Middle frontal gyrus (tissue), 1 donor: ENCODE data around the gene THAP3.

Experiments
- DNase-seq: peaks from one replicate; pipeline ENCODE4 v3.0.0-alpha.2; 2015; ENCODE audit warnings: low spot score; ENCODE audit errors: extremely low spot score

Gene THAP3

GRCh38 chr1:6612641-6613360, 11.9 kb upstream of the THAP3 start:
- peak; percentile 53 for DNase-seq

- peak; percentile 99 for DNase-seq
Measured at GRCh38 chr1:6613361-6614018, 11.2 kb upstream of the THAP3 start, which contains the start of gene PHF13. TSS of gene PHF13 (plus strand) at chr1:6613731. CDS start at chr1:6614067, 336 bp downstream.

- no peak for DNase-seq
Measured at GRCh38 chr1:6614019-6614928, 10.4 kb upstream of the THAP3 start.

GRCh38 chr1:6614929-6615785, 9.5 kb upstream of the THAP3 start:
- DNase-seq, result no peak

- no peak for DNase-seq
Measured at GRCh38 chr1:6619045-6619444, 5.6 kb upstream of the THAP3 start.

- no peak for DNase-seq
Measured at GRCh38 chr1:6621429-6622391, 3.0 kb upstream of the THAP3 start.

GRCh38 chr1:6622396-6623152, 2.1 kb upstream of the THAP3 start:
- DNase-seq, result no peak

GRCh38 chr1:6623269-6623965, 1.3 kb upstream of the THAP3 start:
- no peak for DNase-seq

- no peak for DNase-seq
Measured at GRCh38 chr1:6625584-6626149, 999 bp downstream of the THAP3 start.

- no peak for DNase-seq
Measured at GRCh38 chr1:6627031-6627430, 2.4 kb downstream of the THAP3 start.

- DNase-seq, result no peak
Measured at GRCh38 chr1:6627841-6628545, 3.3 kb downstream of the THAP3 start.

GRCh38 chr1:6628971-6629479, 4.4 kb downstream of the THAP3 start:
- no peak for DNase-seq

GRCh38 chr1:6630027-6630426, 5.4 kb downstream of the THAP3 start:
- no peak for DNase-seq

- DNase-seq, result no peak
Measured at GRCh38 chr1:6631058-6631457, 6.4 kb downstream of the THAP3 start.

GRCh38 chr1:6632588-6633514, 8.2 kb downstream of the THAP3 start:
- no peak for DNase-seq

GRCh38 chr1:6634371-6635052, 9.8 kb downstream of the THAP3 start:
- DNase-seq, result no peak
